Measurements from ENCODE around the gene GPR173. TPM values are rescaled to one million over a fixed set of nuclear protein-coding genes. Genes with fewer than 3 reads are reported as not detected.

GPR173 gene
- total and polyA plus RNA-seq, 9 of the 15 experiments (the other 6 are each of a cell fraction or from before 2014, with no cell fraction given), result 0.01 TPM; not detected in 8

GRCh38 chrX:53048169-53049126, at the start of gene GPR173 (continued):
- no peak for TF ChIP-seq CUX1 (CRISPR knock-in tag; IDR thresholded peaks at IDR 0.05)
- no peak for TF ChIP-seq ZNF589 (CRISPR knock-in tag; IDR thresholded peaks at IDR 0.05; ENCODE audit: low read depth)
- no peak for TF ChIP-seq TSHZ1 (CRISPR knock-in tag; IDR thresholded peaks at IDR 0.05)
- no peak for TF ChIP-seq SFPQ (IDR thresholded peaks at IDR 0.05; ENCODE audit: low read depth, low read length)

Data from K562 (cell line).